ENCODE measurements around the gene TMPRSS4.

The TMPRSS4 gene

DNA sequence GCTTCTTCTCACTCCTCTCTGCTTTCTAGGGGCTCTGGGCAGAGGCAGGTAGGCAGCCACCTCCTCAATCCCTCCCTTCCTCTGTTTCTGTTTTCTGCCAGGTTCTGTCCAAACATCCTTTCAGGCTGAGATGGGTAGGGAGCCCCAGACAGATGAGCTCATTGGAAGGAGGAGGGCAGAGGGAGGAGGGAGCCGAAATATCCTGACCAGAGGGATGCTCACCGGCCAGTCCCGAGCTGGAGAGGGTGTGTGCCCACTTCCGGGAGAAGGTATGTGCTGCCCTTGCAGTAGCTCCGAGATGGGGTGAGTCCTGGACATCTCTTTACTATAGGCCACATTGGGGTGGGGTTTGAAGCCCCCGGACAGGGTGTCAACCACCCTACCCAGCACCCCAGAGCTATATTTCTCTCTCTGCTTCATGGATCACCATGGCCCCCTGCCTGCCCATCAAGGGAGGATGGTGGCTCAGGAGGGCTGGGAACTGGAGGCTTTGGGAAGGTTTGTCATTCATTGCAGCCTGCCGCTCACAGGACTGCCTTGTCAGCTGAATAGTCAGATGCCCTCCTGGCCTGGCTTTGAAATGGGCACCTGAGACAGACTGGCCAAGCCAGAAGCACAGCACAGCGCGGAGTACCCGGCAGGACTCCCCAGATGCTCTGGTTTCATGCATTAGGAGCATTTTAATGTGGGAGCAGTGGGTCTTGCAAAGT, 80.5 kb downstream of the TMPRSS4 start:
- no peak for DNase-seq

DNA sequence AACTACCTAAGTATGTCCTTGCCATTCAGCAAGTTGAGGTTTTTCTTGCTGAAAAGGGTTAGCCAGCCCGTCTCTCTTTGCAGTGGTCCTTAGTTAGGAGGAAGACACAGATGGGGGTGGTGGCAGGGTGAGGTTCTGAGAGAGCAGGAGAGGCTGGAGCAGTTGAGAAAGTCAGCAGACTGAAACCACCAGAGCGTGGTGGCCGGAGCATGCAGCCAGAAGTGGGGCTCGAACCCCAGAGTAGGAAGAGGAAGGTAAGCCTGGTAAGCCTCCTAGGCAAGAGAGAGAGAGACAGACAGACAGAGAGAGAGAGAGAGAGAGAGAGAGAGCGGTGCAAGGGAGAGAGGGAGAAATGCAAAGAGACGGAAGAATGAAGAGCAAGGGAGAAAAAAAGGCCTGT, 84.9 kb downstream of the TMPRSS4 start:
- DNase-seq = no peak

DNA sequence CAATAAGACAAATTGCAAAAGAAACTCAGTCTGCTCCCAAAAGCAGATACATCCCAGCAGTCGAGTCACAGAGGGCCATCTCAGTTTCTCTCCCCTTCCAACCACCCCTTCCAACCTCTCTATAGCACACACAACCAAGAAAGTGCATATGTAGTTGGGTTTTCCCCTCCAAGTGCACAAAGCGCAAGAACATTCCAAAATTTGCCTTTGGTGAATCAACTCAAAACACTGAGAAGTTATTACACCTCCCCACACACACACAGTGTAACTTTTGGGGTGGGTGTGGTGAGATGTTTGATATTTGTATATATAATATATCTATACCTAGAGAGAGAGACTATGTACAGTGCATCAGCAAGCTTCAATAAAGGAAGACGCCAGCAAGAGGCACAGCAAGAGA, 86.0 kb downstream of the TMPRSS4 start:
- DNase-seq = no peak

DNA sequence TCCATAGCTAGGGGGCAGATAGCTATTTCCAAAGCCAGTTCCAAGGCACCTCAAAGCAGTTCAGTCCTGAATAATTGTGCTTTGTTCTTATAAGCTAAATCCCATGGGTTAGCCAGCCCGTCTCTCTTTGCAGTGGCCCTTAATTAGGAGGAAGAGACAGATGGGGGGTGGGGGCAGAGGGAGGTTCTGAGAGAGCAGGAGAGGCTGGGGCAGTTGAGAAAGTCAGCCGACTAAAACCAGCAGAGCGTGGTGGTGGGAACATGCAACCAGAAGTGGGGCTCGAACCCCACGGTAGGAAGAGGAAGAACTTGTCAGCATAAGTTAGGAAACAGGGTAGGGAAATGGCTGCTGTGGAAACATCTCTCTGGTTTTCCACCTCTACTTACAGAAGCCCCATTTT, 86.6 kb downstream of the TMPRSS4 start:
- DNase-seq = no peak

DNA sequence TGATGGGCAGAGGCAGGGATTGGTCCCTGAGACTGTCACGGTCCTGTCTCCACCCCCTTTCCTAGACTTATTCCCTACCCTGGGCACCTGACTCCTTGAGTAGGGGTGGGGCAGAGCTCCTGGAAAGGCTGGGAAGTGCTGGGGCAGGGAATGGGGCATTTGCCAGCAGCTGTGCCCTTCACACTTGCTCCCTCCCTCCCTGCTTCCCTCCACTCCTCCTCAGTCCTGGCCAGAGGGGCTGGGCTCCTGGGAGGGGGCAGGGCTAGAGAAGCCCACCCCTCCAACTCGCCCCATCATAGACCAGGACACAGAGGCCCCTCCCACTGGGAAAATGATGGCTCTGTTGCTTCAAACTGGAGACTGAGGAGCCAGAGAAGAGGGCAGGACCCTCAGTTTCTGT, 88.0 kb downstream of the TMPRSS4 start:
- DNase-seq = no peak

DNA sequence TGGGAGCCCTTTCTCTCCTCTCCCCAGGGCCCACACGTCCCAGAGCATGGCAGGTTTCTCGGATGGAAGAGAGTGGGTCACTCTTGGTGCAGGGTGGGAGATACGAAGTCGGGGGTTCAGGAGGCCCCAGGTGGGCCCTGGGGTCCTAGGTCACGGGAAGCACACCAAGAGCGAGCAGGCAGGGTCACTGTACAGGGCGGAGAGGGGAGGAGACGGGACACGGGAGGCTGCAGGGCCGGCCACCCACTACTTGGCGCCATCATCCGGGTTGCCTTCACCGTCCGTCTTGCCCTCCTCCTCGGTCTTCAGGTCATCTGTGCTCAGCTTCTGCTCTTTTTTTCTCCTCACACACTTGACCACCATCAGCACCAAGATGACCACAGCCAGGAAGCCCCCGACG, 89.8 kb downstream of the TMPRSS4 start:
- DNase-seq = no peak

DNA sequence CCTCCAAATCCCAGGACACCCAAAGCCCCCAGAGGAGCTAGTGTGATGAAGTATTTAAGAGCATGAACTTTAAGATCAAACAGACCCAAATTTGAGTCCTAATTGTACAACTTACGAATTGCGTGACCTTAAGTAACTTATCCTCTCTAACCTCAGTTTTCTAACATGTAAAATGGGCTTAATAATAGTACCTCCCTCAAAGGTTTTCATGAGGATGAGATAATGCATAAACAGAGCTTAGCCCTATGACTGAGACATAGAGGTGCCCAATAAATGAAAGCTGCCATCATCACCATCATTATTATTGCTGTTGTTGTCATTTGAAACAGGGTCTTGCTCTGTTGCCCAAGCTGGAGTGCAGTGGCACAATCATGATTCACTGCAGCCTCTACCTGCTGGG, 90.4 kb downstream of the TMPRSS4 start:
- DNase-seq = no peak

DNA sequence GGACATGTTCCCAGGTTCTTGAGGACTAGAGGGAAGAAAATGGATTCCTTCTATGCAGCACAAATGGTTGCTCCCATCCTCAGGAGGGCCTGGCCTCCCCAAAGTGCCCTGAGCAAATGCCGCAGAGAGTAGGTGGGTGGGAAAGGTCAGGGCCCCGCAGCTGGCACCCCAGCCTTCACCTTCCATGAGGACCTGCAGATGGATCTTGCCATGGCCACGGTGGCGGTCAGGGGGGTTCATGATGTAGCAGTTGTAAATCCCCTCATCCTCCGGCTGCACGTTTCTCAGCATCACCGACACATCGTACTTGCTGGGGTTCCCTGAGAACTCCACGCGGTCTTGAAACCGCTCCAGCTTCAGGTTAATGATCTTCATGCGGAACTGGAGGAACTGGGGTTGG, 91.0 kb downstream of the TMPRSS4 start:
- DNase-seq = no peak

DNA sequence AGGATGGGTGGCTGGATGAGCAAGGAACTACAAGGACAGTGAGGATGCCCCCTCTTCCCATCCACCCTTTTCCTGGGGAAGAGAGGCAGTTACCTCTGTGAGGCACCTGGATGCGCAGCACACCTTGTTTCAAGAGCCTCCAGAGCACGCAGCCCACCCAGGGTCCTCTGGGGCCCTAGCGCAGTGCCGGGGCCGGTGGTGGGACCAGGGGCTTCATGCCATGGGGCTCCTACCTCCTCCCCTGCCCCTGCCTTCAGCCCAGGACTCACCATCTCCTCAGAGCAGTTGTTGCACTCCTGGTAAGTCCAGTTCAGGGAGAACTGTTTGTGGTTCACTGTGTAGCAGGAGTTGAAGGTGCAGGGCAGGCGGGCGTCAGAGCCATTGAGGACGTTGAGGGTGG, 91.4 kb downstream of the TMPRSS4 start:
- DNase-seq = no peak

DNA sequence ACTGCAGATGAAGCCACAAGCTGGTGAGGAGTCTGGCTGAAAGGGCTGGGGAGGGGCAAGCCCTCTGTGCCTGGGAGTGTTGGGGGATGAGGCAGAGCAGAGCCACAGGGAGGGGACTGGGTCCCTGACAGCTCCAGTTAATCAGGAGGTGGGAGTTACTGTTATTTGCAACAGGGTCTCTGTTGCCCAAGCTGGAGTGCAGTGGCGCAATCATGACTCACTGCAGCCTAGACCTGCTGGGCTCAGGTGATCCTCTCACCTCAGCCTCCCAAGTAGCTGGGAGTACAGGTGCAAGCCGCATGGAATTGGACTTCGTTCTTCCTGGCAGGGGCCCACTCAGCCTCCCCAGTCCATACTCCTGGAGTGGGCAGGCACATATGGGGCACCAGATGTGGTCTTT, 91.9 kb downstream of the TMPRSS4 start:
- no peak for DNase-seq

DNA sequence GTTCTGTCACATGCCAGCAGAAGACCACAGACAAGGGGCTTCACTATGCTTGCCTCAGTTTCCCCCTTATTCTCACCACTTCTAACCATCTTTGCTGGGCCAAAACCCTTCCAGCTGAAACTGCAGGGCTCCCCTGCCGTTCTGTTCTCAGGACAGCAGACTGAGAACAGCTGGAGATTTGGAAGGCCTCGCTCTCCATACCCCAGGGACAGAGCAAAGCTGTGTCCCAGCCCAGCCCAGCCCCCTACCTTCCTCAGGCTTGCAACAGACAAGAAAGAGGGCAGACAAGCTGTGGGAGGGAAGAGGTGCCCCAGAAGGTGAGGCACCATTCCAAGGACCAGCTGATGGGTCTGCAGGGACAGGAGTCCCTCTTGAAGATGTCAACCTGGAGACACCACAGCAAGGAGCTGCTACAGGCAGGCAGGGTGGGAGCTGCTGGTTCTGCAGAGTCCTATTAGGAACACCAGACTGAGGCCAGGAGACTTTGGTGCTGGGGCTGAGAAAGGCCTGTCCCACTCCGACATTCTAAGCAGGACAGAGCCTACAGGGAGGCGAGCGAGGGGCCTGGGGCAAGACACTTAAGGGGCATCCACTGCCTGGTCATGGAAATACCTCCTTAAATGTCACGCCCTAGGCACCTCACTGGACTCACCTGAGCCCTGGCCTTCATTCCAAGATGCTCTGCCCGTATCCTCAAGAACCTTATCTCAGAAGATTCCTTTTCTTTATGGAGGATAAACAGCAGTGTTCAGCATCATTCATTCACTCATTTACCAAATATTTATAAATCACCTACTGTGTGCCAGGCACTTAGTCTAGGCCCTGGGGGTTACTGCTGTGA, 92.6 kb downstream of the TMPRSS4 start:
- DNase-seq = no peak

DNA sequence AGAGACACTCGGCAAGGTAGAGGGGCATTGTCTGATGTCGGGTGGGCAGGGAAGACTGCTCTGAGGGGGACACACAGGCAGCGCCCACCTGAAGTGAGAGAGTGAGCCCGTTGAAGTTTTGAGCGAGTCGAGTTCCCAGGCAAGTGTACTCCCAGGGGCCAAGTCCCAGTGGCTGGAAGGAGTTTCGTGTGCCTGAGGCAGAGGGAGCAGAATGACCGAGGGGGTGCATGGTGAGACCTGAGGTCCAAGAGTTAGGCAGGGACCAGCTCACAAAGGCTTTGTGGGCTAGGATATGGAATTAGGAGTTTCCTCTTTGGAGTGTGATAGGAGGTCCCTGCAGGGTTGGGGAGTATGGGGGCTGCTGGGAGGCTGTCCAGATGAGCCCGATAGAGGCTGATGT, 93.4 kb downstream of the TMPRSS4 start:
- DNase-seq = no peak

DNA sequence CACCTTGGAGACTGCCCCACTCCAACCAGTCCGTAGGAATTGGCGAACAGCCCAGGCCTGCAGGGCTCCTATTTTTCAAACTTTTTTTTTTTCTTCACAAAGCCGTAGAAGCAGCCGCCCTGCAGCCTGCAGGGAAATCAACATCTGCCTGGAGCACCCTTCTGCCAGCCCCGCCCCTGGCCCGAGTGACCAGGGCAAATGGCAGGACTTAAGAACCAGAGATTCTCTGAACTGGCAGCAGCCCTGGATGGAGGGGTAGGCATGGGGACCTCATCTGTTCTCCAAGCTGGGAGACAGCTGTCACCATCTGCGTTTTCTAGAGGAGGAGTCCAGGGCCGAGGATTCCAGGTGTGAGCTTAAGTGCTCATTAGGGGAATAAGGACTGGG, 94.0 kb downstream of the TMPRSS4 start:
- DNase-seq = no peak

All from NCI-H2107 (cell line).